B cell (primary cell): Measurements from ENCODE around the gene INA. TPM values are rescaled to one million over a fixed set of nuclear protein-coding genes. Genes with fewer than 3 reads are reported as not detected.

Experiments
- ATAC-seq: fragments of 200-7000 bp; cut with Tn5 transposase; one replicate; pipeline ENCODE4 v1.10.0; 2021; ENCODE audit warnings: low read depth, mild to moderate bottlenecking, moderate number of reproducible peaks, moderate library complexity
- CTCF ChIA-PET: fragments of 350-600 bp; sonication (Branson Sonifier 250); formaldehyde crosslinking; loops from one replicate; lab custom pipeline; 2021; ENCODE audit warnings: antibody characterized with exemption, inconsistent platforms; lab: Charles Lee
- POLR2A ChIA-PET: fragments of 350-600 bp; sonication (Branson Sonifier 250); formaldehyde crosslinking; loops from one replicate; lab custom pipeline; 2021; ENCODE audit warnings: antibody characterized with exemption; lab: Charles Lee
- DNase-seq: peaks from one replicate; pipeline ENCODE4 v3.0.0; 2013
- H2AFZ ChIP-seq: 2 replicates; pipeline ENCODE4 v1.6.1; 2012; ENCODE audit warnings: mild to moderate bottlenecking, low read depth, low read length; ENCODE audit not compliant: insufficient read depth, poor library complexity, severe bottlenecking
- H3K27ac ChIP-seq, 2 donors: 1 replicate in 1 of 2; 2 replicates in 1 of 2; pipeline ENCODE4 v1.5.1; 2012 to 2013; ENCODE audit warnings: low read length in 2 of 2, mild to moderate bottlenecking in 2 of 2, moderate library complexity in 1 of 2
- H3K27me3 ChIP-seq, 4 experiments: fragments of 200-600 bp in 1 of 4; sonication (generic) in 1 of 4; replicated peaks in 1 of 4; 1 replicate in 2 of 4; 2 replicates in 2 of 4; pipeline versions ENCODE4 v1.6.1 to v1.7.0; 2013 to 2016; ENCODE audit warnings: low read length in 3 of 4, mild to moderate bottlenecking in 2 of 4, mixed read lengths in 1 of 4, moderate library complexity in 1 of 4; ENCODE audit not compliant: insufficient read depth in 4 of 4, control insufficient read depth in 3 of 4; ENCODE audit errors: control extremely low read depth in 1 of 4
- H3K36me3 ChIP-seq, 2 experiments: replicated peaks in 1 of 2; 1 replicate in 1 of 2; 2 replicates in 1 of 2; pipeline versions ENCODE4 v1.6.1 to v1.7.1; 2013; ENCODE audit warnings: low read length in 1 of 2; ENCODE audit not compliant: insufficient read depth in 2 of 2, control insufficient read depth in 1 of 2; ENCODE audit errors: control extremely low read depth in 1 of 2, extremely low read depth in 1 of 2
- H3K4me1 ChIP-seq, 2 donors: fragments of 200-600 bp in 1 of 2; sonication (generic) in 1 of 2; 1 replicate in 1 of 2; 2 replicates in 1 of 2; pipeline versions ENCODE4 v1.5.1 to v1.6.1; 2013 to 2017; ENCODE audit warnings: low read length in 2 of 2; ENCODE audit not compliant: control insufficient read depth in 2 of 2, insufficient read depth in 2 of 2
- H3K4me2 ChIP-seq: replicated peaks from 2 replicates; pipeline ENCODE3; 2012; ENCODE audit warnings: mild to moderate bottlenecking, low read depth, low read length; ENCODE audit not compliant: poor library complexity, severe bottlenecking
- H3K4me3 ChIP-seq, 5 experiments: fragments of 200-600 bp in 1 of 5; sonication (generic) in 1 of 5; 1 replicate in 3 of 5; 2 replicates in 2 of 5; pipeline versions ENCODE4 v1.5.1 to v1.7.0; 2011 to 2016; ENCODE audit warnings: low read length in 4 of 5, mild to moderate bottlenecking in 4 of 5, low read depth in 2 of 5, control low read depth in 1 of 5, moderate library complexity in 1 of 5; ENCODE audit not compliant: insufficient read depth in 1 of 5; ENCODE audit errors: control extremely low read depth in 1 of 5, extremely low read depth in 1 of 5
- H3K79me2 ChIP-seq: fragments of 200-600 bp; sonication (generic); one replicate; pipeline ENCODE4 v1.6.0; 2016; ENCODE audit warnings: low read length; ENCODE audit not compliant: control insufficient read depth, insufficient read depth
- H3K9ac ChIP-seq: fragments of 200-600 bp; sonication (generic); 2 replicates; pipeline ENCODE4 v1.6.1; 2017; ENCODE audit warnings: mild to moderate bottlenecking, low read length, moderate library complexity
- H3K9me3 ChIP-seq, 3 donors: one replicate each; pipeline versions ENCODE4 v1.6.1 to v1.7.1; 2013; ENCODE audit warnings: low read length in 2 of 3; ENCODE audit not compliant: control insufficient read depth in 2 of 3, insufficient read depth in 1 of 3; ENCODE audit errors: control extremely low read depth in 1 of 3
- H4K20me1 ChIP-seq: 2 replicates; pipeline ENCODE4 v1.6.0; 2012; ENCODE audit warnings: mild to moderate bottlenecking, low read length; ENCODE audit not compliant: insufficient read depth, control insufficient read depth, poor library complexity, severe bottlenecking
- H3K27ac Mint-ChIP-seq: one replicate; pipeline ENCODE4 v1.8.0; 2021; ENCODE audit warnings: mixed read lengths
- H3K27me3 Mint-ChIP-seq: one replicate; pipeline ENCODE4 v1.8.0; 2021; ENCODE audit warnings: mixed read lengths
- H3K4me1 Mint-ChIP-seq: one replicate; pipeline ENCODE4 v1.8.0; 2021; ENCODE audit warnings: mixed read lengths
- H3K4me3 Mint-ChIP-seq: one replicate; pipeline ENCODE4 v1.8.0; 2021; ENCODE audit warnings: mixed read lengths
- H3K9me3 Mint-ChIP-seq: one replicate; pipeline ENCODE4 v1.8.0; 2022; ENCODE audit warnings: mixed read lengths; ENCODE audit not compliant: insufficient read depth
- CTCF ChIP-seq: fragments of 200-600 bp; IDR thresholded peaks from one replicate; pipeline ENCODE4 v1.8.0; 2022; ENCODE audit warnings: antibody characterized with exemption, mild to moderate bottlenecking
- EZH2 ChIP-seq: IDR thresholded peaks from 2 replicates; pipeline ENCODE4 v1.6.1; 2012; ENCODE audit warnings: borderline replicate concordance, low read depth, mild to moderate bottlenecking, moderate library complexity, low read length; ENCODE audit not compliant: insufficient read depth, poor library complexity, severe bottlenecking
- WGBS: methylation state at CpG from one replicate; pipeline ENCODE4 v1.1.5; 2013; ENCODE audit warnings: missing lambda C conversion rate; ENCODE audit not compliant: insufficient coverage; 5-methylcytosine and 5-hydroxymethylcytosine counted together
- intact Hi-C: fragments of 100-400 bp; cut with micrococcal nuclease; formaldehyde crosslinking; loops from one replicate; pipeline ENCODE4 v1.10.0; 2022
- polyA plus RNA-seq: library from polyadenylated mRNA; depleted of rRNA; stranded (reverse); fragments of >200 nt; gene quantifications from 2 replicates; pipeline ENCODE4 v1.2.3, GENCODE V29; 2012
- total RNA-seq, 2 donors: library from RNA; stranded (reverse); fragments of 120-200 nt in 1 of 2; gene quantifications; 1 replicate in 1 of 2; 2 replicates in 1 of 2; pipeline versions ENCODE4 v1.2.3 to v1.2.4, GENCODE V29; 2013 to 2022

The INA gene
- total and polyA plus RNA-seq, 2 donors (not counting 1 experiment from before 2014, with no cell fraction given) = 0.03 TPM; not detected in 1

- Histone ChIP-seq H3K9ac (no peak overlapping the region), H3K36me3 (no peaks in the 10 kb centered on the region), H3K4me3 (no peak overlapping the region), H3K27ac (no peak overlapping the region), H3K4me1 (no peaks in the 10 kb centered on the region), H3K79me2 (no peaks in the 10 kb centered on the region), H3K9me3 (no peaks in the 10 kb centered on the region), H2AFZ (no peak overlapping the region), H3K4me2 (no peak overlapping the region), H3K27me3 (peaks cover 0 to 11% (median 3%) of the 10 kb centered on the region in 4 experiments), H4K20me1 (no peaks in the 10 kb centered on the region)
- TF ChIP-seq EZH2 (no peak), CTCF (no peak)
- Mint-ChIP-seq H3K4me1 (no peaks in the 10 kb centered on the region), H3K9me3 (no peaks in the 10 kb centered on the region), H3K27ac (no peak overlapping the region), H3K4me3 (no peak overlapping the region), H3K27me3 (peaks cover 28% of the 10 kb centered on the region)
- intact Hi-C loops = no loop called here
- ChIA-PET POLR2A (no interaction called here), CTCF (interaction anchor here (0.5 to 0.7 kb wide), 3 partner anchors 47 to 942 kb away, joined by 3 to 4 read pairs (median 3); no protein-coding TSS in a partner anchor)
- no peak for ATAC-seq
- no peak for DNase-seq
- 100% methylated on average over 1 of the region's 4 CpGs for WGBS
These were observed 14.7 kb downstream of the INA start for GRCh38 chr10:103291588-103291987.

- intact Hi-C loops = no loop called here
- Histone ChIP-seq H3K4me1 (no peaks in the 10 kb centered on the region), H3K79me2 (no peaks in the 10 kb centered on the region), H3K9ac (no peak overlapping the region), H3K4me2 (no peak overlapping the region), H4K20me1 (no peaks in the 10 kb centered on the region), H3K4me3 (no peak overlapping the region), H3K36me3 (no peaks in the 10 kb centered on the region), H2AFZ (no peak overlapping the region), H3K27ac (no peak overlapping the region), H3K9me3 (no peaks in the 10 kb centered on the region), H3K27me3 (peaks cover 0 to 4% (median 0%) of the 10 kb centered on the region in 4 experiments)
- WGBS = no CpG with 5 or more reads among the region's 2 CpGs
- no peak for TF ChIP-seq CTCF
- no peak for TF ChIP-seq EZH2
- ATAC-seq (no peak), DNase-seq (no peak)
- CTCF ChIA-PET = interaction anchor here (0.6 kb wide), 2 partner anchors 10 to 1106 kb away, joined by 3 to 4 read pairs; no protein-coding TSS in a partner anchor
- Mint-ChIP-seq H3K27me3 (peaks cover 6% of the 10 kb centered on the region), H3K4me3 (no peak overlapping the region), H3K27ac (no peak overlapping the region), H3K4me1 (no peaks in the 10 kb centered on the region), H3K9me3 (no peaks in the 10 kb centered on the region)
- POLR2A ChIA-PET = no interaction called here
These were observed 18.6 kb downstream of the INA start for GRCh38 chr10:103295374-103296015.
